DMS 273 (cell line): ENCODE measurements around the gene ASCC3.
A peak's percentile ranks its signal among the peaks of the same experiment; 100 is the strongest.

Experiments
- DNase-seq: peaks from one replicate; lab custom pipeline; 2025; ENCODE audit not compliant: unreplicated experiment; lab: John Stamatoyannopoulos, UW

ASCC3 gene

DNA sequence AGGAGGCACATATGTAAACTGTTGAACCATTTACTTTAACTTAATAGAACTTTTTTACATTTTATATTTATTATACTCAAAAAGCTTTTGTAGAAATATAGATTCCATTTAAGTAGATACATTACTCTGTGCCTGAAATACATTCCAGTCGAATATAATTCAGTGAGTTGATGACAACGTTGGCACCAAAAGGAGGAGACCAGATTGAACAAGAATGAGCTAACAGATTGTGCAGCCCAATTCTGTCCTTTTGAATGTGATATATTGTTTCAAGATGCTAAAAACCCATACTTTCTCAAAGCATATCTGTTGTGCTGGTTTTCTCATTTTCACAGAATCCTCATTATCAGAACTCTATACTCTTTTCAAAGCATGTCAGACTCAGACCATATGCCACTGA is 269.0 kb downstream of the ASCC3 start:
- peak; percentile 25 for DNase-seq

DNA sequence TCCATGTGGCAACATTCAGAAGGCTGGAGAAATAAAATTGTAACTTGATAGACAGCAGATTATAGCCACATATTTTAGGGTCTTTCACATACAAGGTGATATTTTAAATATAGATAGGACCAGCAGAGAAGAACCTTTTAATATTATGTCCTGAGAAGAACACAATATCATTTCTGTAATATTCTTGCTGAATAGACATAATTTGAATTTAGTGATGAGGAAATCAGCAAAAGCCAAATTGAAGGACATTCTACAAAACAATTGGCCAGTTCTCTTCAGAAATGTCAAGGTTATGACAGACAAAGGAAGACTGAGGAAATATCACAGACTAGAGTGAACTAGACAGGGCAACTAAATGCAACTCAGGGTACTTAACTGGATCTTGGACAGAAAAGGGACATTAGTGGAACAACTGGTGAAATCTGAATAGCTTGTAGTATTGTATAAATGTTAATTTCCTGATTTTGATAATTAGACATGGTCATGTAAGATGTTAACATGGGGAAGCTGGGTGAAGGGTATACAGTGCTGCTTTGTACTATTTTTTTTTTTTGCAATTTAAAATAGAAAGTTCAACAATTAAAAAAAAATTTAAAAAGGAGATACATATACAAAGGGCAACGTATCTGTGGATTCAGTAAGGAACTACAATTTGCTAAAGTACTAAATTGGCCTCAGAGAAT is 281.9 kb downstream of the ASCC3 start:
- no peak for DNase-seq

GRCh38 chr6:100595456-100595855 is 285.7 kb downstream of the ASCC3 start:
- DNase-seq: no peak

- DNase-seq: peak; percentile 11
Measured at GRCh38 chr6:100593522-100593921, 287.6 kb downstream of the ASCC3 start.

GRCh38 chr6:100592929-100593328 is 288.2 kb downstream of the ASCC3 start:
- DNase-seq: peak; percentile 91

DNA sequence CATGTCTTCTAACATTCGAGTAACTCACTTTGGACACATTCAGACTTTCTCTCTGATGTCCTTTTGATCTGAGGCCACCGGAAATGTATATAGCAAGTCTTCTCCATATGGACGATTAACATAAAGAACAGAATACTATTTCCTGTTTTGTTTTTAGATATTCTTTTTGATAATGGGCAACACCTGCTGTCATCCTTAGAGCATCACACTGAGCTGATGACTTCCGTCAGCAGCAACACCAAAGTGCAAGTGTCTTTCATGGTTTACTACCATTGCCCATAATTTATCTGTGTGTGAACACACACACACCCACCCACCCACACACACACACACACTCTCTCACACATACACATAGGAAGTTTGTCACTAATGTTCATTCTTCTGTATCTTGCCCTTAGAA is 303.7 kb downstream of the ASCC3 start:
- DNase-seq: no peak

- peak; percentile 16 for DNase-seq
Measured at GRCh38 chr6:100575921-100576320, 305.2 kb downstream of the ASCC3 start.

DNA sequence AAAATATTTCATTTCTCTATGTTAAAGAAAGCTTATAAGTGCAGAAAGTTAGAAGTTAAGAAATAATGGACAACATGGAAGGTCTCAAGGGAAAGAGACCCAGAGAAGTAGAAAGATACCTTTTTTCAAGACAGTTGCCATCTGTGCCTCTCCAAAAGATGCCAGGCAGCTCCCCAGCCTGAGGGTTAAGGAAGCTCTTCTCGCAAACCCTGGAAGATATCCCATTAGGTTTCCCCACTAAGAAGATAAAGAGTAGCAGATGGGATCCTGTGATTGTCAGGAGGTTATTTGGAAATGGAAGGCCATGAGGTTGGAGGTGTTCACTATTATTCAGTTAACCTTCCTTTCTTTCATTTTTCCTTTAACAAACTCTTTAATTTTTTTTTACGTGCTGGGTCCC is 306.3 kb downstream of the ASCC3 start:
- DNase-seq: peak; percentile 39

GRCh38 chr6:100573166-100573565 is 308.0 kb downstream of the ASCC3 start:
- DNase-seq: peak; percentile 36

DNA sequence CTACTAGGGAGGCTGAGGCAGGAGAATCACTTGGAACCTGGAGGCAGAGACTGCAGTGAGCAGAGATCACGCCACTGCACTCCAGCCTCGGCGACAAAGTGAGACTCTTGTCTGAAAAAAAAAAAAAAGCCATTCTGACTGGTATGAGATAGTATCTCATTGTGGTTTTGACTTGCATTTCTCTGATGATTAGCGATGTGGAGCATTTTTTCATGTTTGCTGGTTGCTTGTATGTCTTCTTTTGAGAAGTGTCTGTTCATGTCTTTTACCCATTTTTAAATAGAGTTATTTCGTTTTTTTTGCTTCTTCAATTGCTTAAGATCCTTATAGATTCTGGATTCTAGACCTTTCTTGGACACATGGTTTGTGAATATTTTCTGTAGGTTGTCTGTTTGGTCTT is 312.9 kb downstream of the ASCC3 start:
- no peak for DNase-seq

DNA sequence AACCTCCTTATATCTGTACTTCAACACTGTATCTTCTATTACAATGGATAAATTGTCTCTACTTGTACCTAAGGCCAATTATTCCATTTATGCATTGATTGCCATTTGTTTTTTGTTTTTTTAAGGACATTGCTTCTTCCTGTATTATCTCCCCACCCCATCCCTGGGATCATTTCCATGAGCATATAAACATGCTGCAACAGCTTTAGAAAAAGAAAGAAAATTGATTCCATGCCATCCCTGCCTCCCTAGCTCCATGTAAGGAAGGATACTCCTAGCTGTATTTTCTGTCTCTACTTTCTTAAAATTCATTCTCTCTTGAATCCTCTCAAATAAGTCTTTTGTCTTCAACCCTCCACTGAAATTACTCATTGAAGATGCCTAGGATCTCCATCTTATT is 314.6 kb downstream of the ASCC3 start:
- no peak for DNase-seq

DNA sequence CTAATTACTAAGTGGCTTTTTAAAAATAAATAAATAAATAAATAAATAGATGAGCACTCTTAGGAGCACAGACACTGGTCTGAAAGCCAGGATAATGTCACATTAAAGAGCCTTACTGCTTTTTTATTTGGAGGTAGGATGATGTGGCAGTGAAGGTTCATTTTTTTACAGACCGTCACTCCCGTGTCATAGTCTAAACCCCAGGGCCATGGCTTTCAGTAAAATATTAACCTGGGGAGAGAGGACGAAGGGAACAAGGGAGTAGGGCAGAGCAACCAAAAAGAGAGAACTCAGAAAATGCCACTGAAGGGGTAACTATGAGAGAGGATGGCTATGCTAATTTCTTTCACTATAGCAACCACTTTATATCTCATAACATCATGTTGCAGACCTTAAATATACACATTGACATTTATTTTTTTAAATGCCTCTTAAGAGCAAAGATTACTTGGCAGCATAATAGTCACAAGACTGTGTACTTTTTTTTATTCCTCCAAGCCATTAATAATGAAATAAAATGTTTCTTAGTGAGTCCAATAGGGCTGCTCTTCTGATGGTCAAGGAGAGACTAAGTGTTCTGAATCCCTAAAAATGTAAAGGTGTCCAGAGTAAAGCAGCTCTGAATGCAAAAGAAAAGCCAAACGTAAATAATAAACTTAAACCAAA is 315.6 kb downstream of the ASCC3 start:
- no peak for DNase-seq

GRCh38 chr6:100559859-100560258 is 321.3 kb downstream of the ASCC3 start:
- no peak for DNase-seq

DNA sequence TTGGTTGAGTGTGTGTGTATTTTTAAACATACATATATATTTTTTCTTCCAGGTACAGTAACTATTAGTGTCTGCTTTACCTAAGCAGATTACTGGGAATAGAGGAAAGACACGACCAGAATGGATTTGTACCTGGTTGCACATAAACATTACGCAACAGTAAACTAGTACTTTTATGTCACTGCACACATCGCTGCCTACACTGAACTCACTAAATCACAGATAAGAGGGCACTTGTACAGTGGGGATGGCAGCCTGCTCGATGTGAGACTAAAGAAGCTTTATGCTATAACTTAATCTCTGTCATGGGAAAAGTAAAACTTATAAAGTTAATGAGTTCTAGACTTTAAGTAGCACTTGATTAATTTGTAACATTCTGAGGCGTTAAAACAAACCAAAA is 326.9 kb downstream of the ASCC3 start:
- DNase-seq: no peak

- no peak for DNase-seq
Measured at GRCh38 chr6:100553243-100553642, 327.9 kb downstream of the ASCC3 start.

DNA sequence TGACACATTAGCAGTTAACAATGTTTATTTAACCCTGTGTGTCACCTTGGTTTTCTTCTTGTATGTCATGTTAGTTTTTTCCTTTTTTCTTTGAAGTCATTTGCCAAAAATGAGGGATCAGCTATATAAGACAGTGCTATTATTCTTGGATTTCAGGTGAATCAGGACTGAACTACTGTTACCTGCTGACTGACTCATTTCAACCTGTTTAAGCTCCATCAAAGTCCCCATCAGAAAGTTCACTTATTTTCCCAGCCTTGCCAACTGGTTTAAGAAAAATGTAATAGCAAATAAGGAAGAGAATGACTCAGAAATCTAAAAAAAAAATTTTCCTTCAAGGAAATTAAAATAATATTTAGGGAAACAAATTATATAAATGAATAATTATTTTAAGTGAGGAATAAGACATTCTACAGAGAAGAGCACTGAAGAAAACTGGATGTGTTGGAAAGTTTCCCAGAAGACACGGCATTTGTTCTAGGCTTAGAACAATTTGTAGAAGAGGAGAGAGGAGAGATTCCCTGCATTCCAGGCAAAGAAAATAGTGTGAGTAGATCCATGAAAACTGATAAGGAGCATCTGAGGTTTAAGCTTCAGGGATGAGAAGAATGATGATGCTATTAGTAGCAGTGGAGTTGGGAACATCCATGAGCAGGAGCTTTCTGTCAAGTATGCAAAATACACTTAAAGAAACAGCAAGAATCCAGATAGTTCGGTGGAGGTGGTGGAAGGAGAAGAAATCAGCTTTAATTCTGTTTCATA is 331.5 kb downstream of the ASCC3 start:
- no peak for DNase-seq

- no peak for DNase-seq
Measured at GRCh38 chr6:100538086-100538485, 343.0 kb downstream of the ASCC3 start.

GRCh38 chr6:100518588-100518987 is 362.5 kb downstream of the ASCC3 start:
- no peak for DNase-seq

DNA sequence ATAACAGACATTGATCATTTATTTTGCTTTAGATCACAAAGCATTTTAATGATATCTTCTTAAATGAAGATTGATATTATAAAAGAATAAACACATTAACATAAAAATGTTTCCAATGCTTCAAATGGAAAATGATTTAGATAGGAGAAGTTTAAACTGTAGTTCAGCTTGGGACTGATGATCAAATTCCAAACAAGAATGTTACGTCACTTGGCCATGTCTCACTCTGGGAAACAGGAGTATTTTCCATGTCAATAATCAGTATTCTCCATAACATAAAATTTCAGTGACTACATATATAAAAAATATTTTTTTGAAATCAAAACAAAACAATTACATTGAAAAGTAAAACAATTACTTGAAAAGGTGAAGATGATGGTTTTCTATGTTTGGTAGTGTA is 363.5 kb downstream of the ASCC3 start:
- no peak for DNase-seq

DNA sequence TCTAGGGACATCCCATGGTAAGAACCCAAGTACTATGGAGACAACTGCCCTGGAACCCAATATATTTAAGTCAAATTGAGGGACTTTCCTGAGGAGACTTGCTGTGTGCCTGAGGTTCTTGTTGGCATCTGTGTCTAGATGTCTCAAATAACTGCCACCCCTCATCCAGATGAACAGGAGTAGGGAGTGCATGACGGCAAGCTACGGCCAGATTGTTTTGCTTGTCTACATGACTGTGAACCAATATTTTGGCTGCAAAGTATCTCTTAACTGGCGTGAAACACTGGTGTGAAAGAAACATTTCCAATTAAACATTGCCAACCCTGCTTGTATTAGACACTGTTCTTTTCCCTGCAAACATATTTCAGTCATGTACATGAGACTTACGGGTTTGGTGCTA is 364.0 kb downstream of the ASCC3 start:
- peak; percentile 66 for DNase-seq

DNA sequence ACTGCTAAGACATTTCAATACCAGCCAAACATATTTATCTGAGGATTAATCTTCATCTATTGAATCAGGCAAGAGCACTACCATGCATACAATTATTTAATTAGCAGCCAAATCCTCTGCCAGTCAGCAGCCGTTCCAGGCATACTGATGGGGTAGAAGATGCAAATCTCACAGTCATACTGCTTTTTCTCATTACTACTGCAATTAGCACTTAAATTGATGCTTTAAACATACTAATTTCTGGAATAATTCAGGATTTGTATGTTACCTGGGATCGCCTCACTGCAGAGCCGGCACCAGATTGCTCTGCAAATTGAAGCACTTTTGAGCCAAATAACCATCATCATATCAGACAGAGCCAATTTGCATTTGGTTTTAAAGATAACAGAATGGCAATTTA is 366.5 kb downstream of the ASCC3 start:
- peak; percentile 18 for DNase-seq

DNA sequence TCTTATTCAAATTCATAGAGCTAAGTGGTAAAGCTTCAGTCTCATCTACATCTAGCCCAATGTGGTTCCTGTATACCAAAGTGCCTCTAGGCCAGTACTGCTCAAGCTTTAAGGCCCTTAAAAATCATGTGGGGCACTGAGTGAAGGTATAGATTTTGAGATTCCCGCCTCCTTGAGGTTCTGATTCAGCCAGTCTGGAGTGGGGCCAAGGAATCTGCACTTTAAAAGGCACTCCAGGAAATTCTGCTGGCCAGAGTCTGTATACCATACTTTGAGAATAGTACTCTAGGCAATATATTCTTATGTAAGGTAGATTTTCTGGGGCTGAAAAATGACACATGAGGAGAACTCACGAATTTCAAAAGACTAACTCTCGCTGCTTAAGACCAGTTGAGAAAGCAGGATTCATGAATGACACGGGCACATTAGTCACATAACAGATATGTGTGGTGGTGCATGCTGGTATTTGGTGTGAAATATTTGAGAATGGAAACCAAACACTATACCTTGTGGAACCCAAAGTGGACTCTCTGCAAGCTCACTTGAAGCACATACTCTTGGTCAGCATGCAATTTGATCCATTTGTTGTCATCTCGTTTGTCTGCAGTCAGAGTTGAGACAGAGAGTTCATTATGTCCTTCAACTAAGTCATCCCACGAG is 368.8 kb downstream of the ASCC3 start:
- DNase-seq: no peak
